ENCODE data around the gene KLHL10. TPM values are rescaled to one million over a fixed set of nuclear protein-coding genes. Genes with fewer than 3 reads are reported as not detected.

The KLHL10 gene
- polyA plus RNA-seq, 1 of the 3 experiments (the other 2 are of a cell fraction): 0.02 TPM

GRCh38 chr17:41896726-41897125 is 59.1 kb downstream of the KLHL10 start:
- H3K79me2 ChIP-seq (ENCODE audit: insufficient read depth): peaks cover 39% of the 10 kb centered on the region
- no peak for TF ChIP-seq GATA2 (CRISPR knock-in tag; IDR thresholded peaks at IDR 0.05)
- TF ChIP-seq, protein P1, sequence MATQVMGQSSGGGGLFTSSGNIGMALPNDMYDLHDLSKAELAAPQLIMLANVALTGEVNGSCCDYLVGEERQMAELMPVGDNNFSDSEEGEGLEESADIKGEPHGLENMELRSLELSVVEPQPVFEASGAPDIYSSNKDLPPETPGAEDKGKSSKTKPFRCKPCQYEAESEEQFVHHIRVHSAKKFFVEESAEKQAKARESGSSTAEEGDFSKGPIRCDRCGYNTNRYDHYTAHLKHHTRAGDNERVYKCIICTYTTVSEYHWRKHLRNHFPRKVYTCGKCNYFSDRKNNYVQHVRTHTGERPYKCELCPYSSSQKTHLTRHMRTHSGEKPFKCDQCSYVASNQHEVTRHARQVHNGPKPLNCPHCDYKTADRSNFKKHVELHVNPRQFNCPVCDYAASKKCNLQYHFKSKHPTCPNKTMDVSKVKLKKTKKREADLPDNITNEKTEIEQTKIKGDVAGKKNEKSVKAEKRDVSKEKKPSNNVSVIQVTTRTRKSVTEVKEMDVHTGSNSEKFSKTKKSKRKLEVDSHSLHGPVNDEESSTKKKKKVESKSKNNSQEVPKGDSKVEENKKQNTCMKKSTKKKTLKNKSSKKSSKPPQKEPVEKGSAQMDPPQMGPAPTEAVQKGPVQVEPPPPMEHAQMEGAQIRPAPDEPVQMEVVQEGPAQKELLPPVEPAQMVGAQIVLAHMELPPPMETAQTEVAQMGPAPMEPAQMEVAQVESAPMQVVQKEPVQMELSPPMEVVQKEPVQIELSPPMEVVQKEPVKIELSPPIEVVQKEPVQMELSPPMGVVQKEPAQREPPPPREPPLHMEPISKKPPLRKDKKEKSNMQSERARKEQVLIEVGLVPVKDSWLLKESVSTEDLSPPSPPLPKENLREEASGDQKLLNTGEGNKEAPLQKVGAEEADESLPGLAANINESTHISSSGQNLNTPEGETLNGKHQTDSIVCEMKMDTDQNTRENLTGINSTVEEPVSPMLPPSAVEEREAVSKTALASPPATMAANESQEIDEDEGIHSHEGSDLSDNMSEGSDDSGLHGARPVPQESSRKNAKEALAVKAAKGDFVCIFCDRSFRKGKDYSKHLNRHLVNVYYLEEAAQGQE (IDR thresholded peaks at IDR 0.05; ENCODE audit: low read depth, low read length): no peak
- 86% methylated on average over 6 of the region's 6 CpGs for WGBS (ENCODE audit: low lambda C conversion rate)

More at GRCh38 chr17:41896726-41897125, 59.1 kb downstream of the KLHL10 start:
- DNase-seq: no peak
- H3K9me2 ChIP-seq: no peaks in the 10 kb centered on the region
- ChIA-PET CTCF (interaction anchor here (1.4 kb wide), 1 partner anchor 15 kb away, joined by 3 read pairs; no protein-coding TSS in a partner anchor), POLR2A (no interaction called here)
- peaks cover 36% of the 10 kb centered on the region for H3F3A ChIP-seq (replicated peaks; ENCODE audit: insufficient read depth)
- H3K9ac ChIP-seq: no peak overlapping the region
- H3K4me1 ChIP-seq (ENCODE audit: control insufficient read depth in 1 of 2, insufficient read depth in 2 of 2, low read depth in 1 of 2, low read length in 1 of 2): peaks cover 15 to 28% of the 10 kb centered on the region in 2 experiments; a peak in 3 of 4 replicates
- no peak overlapping the region for H3K4me2 ChIP-seq
- peaks cover 29% of the 10 kb centered on the region for H4K20me1 ChIP-seq (ENCODE audit: insufficient read depth)
- no peak overlapping the region for H3K4me3 ChIP-seq (ENCODE audit: low read depth in 2 of 2, low read length in 1 of 2)
- no peaks in the 10 kb centered on the region for H3K27me3 ChIP-seq (ENCODE audit: insufficient read depth)
- peak overlapping the region in 1 of 2 experiments; percentile 76; a peak in 1 of 4 replicates for H3K27ac ChIP-seq (ENCODE audit: low read depth in 2 of 2, low read length in 1 of 2)
- H3K9me3 ChIP-seq: no peaks in the 10 kb centered on the region
- peaks cover 59 to 66% of the 10 kb centered on the region in 2 experiments for H3K36me3 ChIP-seq (replicated peaks in 1 of 2; ENCODE audit: control insufficient read depth in 1 of 2, insufficient read depth in 2 of 2, low read length in 1 of 2)
- no peak overlapping the region for H2AFZ ChIP-seq (ENCODE audit: low read depth)

Small RNA genes within 50 kb of the gene (small RNA-seq; reads per million reads assigned to genes)
- 0 reads per million in 7 experiments for gene AC125257.2

Other genes with a start within 250 kb of the KLHL10 start
- gene KRT16, start 225.1 kb upstream of the KLHL10 start, polyA plus RNA-seq (2012; rRNA removed): not detected in 2 replicates
- gene KRT17, start 213.2 kb upstream of the KLHL10 start, polyA plus RNA-seq (2012; rRNA removed): 0.19 and 0.39 TPM in 2 replicates
- gene EIF1, start 148.9 kb upstream of the KLHL10 start, polyA plus RNA-seq (2012; rRNA removed): 300 and 336 TPM in 2 replicates
- not detected in 2 replicates for gene GAST, start 125.5 kb upstream of the KLHL10 start, polyA plus RNA-seq (2012; rRNA removed)
- gene HAP1, start 103.2 kb upstream of the KLHL10 start, polyA plus RNA-seq (2012; rRNA removed): 0.16 and 0.18 TPM in 2 replicates
- gene JUP, start 51.1 kb upstream of the KLHL10 start, polyA plus RNA-seq (2012; rRNA removed): 9.3 and 13.0 TPM in 2 replicates
- 55.5 and 88.3 TPM in 2 replicates for gene P3H4, start 25.9 kb upstream of the KLHL10 start, polyA plus RNA-seq (2012; rRNA removed)
- 360 and 377 TPM in 2 replicates for gene FKBP10, start 24.8 kb upstream of the KLHL10 start, polyA plus RNA-seq (2012; rRNA removed)
- 87.4 and 98.0 TPM in 2 replicates for gene NT5C3B, start 1.6 kb upstream of the KLHL10 start, polyA plus RNA-seq (2012; rRNA removed)
- gene KLHL11, start 27.6 kb downstream of the KLHL10 start, polyA plus RNA-seq (2012; rRNA removed): 2.6 and 3.0 TPM in 2 replicates
- gene ACLY, start 81.1 kb downstream of the KLHL10 start, polyA plus RNA-seq (2012; rRNA removed): 161 and 163 TPM in 2 replicates
- 1.1 and 1.6 TPM in 2 replicates for gene ODAD4, start 92.8 kb downstream of the KLHL10 start, polyA plus RNA-seq (2012; rRNA removed)
- 44.8 and 54.8 TPM in 2 replicates for gene CNP, start 129.0 kb downstream of the KLHL10 start, polyA plus RNA-seq (2012; rRNA removed)
- 38.8 and 48.5 TPM in 2 replicates for gene DNAJC7, start 179.6 kb downstream of the KLHL10 start, polyA plus RNA-seq (2012; rRNA removed)
- 89.8 and 91.8 TPM in 2 replicates for gene NKIRAS2, start 182.3 kb downstream of the KLHL10 start, polyA plus RNA-seq (2012; rRNA removed)
- 0.44 and 0.52 TPM in 2 replicates for gene C17orf113, start 212.8 kb downstream of the KLHL10 start, polyA plus RNA-seq (2012; rRNA removed)

Data from SK-N-SH (cell line).